Suppressor macrophage treated with lipopolysaccharide for 1 hour (primary cell): ENCODE results near the gene PTPN9.
"Not testable (repeated sequence)": the region's sequence is repeated elsewhere in the genome, so short reads cannot be mapped to it uniquely, and the experiment has no call there.

Experiments
- DNase-seq, 3 donors: peaks; one replicate each; pipeline ENCODE4 v3.0.0-alpha.2; 2020 to 2022

The PTPN9 gene

DNA sequence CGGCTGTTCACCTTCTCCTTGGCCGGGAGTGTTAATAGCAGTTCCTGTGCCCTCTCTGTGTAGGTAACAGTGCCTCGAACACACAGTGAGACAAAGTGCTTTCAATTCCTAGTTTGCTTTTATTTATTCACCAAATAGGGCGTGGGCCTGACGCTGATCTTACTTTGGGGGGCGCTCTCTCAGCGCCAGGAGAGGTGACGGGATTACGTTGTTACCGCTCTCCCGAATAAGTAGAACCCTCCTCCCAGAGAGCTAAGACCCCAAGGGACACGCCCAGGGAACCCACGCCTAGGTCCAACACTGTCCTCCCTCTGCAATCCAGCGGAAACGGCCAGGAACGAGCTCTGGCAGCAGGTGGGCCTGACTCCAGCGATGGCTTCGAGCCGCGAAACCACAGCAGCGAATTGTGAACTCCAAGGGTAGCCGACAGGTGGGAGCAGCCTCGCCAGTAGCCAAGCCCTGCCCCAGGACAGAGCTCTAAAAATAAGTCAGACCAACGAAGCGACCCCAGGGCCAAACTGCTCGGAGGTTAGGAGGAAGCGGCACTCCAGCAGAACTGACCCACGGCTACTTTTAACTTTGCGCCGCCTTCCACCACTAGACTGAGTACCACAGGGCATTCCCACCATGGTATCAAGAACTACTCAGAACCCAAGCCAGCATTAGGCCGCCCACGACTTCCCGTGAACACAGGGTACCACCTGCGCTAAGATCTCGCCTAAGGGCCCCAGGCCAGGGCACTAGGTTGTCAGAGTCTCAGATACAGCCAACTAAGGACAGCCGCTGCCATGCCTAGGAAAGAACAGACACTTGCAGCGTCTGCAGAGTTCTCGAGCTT lies 126.0 kb downstream of the PTPN9 start:
- DNase-seq, result peak; percentile 46 to 59 (median 56)

GRCh38 chr15:75452364-75452864 lies 126.7 kb downstream of the PTPN9 start:
- DNase-seq, result peak; percentile 86 to 90 (median 89)

DNA sequence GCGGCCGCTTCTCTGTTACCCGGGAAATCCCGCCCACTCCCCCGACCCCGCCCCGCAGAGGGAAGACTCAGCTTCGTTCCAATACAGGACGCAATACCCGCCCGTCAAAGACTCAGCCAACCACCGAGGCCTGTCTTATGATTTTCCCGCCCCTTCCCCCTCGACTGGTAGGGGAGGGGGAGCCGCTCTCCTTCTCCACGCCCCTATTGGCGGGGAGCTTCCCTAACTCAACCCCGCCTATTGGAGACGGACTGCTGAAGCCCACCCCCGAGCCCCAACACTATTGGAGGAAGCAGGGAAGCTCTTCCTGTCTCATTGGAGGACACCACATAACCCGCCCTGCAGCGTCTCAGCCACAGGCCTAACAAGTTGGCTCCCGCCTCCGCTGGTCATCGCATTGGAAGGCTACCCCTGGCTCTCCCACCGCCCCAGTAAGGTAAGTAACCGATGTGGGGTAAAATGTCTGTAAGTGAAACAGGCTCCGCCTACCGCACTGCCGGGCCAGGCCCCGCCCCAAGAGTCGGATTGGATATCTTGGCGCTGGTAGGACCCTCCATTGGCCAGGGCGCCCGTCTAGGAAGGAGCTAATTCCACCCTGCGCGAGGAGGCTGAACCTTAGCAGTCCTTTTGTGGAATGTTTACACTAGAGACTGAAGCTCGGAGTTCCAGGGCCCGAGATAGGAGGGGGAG lies 127.3 kb downstream of the PTPN9 start, which contains the start of gene SIN3A:
TSS of gene SIN3A (minus strand) at position 17 of the 690 bp plus-strand sequence. CDS start 21,315 bp downstream, outside the sequence.
- DNase-seq, result peak; percentile 99 to 100 (median 100)

GRCh38 chr15:75451202-75451673 lies 127.9 kb downstream of the PTPN9 start:
- no peak for DNase-seq

DNA sequence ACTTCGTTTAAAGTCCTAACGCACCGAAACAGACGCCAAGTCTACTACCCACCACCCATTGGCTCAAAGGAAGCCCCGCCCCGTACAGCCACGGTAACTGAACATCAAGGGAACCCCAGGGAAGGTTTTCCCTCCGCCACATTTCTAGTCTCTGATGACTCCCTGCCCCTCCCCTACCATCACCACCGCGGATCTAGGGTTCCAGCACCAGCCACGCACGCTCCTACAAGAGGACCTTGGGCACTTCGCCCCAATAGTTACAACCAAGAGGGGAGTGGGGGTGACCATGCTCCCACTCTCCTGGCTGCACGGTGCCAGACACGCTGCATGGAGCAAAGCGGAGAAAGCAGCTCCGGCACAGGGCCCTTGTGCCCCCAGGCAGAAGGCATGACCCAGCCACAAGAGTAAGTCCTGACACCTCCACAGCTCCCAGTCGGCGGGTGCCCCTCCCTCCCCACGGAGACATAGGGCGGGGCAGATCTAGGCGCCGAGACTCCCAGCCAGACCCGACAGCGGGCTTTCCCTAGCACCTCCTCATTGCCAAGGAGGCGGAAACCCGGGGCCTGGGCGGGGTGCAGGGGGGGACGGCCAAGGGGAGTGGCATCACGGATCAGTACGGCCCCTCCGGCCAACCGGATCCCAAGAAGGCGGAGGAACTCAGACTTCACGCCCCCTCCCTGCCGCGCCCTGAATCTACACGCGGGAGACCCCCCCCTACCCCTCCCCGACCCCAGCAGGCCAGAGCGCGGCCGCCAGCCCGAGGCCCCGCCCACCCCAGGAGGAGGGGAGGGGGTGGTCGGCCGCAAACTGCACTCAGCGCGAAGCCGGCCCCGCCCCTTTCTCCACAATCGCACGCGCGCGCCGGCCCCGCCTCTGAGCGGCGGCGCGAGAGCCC lies 128.6 kb downstream of the PTPN9 start:
- peak; percentile 98 to 99 (median 98) for DNase-seq

DNA sequence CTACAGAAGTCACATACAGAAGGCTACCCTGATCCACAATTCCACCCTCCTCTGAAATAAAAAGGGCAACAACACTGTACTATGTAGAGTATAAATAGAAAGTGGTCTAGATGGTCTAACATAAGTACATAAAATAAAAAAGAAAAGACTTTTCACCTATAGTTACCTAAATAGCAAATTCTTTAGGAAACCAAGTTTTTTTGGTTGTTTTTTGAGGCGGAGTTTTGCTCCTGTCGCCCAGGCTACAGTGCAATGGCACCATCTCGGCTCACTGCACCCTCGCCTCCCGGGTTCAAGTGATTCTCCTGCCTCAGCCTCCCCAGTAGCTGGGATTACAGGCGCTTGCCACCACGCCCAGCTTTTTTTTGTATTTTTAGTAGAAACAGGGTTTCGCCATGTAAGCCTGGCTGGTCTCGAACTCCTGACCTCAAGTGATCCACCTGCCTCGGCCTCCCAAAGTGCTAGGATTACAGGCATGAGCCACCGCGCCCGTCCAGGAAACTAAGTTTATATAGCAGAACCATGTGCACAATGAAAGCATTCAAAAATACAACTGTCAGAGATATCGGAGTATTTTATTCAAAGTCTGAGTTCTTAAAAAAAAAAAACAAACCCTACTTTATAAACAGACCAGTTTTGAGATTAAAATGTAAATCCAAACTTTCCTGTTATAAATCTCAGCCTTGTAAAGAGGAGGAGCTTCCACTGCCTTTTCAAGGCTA lies 129.4 kb downstream of the PTPN9 start:
- no peak for DNase-seq

GRCh38 chr15:75448171-75448570 lies 130.9 kb downstream of the PTPN9 start:
- DNase-seq, result peak; percentile 49 to 64 (median 53)

DNA sequence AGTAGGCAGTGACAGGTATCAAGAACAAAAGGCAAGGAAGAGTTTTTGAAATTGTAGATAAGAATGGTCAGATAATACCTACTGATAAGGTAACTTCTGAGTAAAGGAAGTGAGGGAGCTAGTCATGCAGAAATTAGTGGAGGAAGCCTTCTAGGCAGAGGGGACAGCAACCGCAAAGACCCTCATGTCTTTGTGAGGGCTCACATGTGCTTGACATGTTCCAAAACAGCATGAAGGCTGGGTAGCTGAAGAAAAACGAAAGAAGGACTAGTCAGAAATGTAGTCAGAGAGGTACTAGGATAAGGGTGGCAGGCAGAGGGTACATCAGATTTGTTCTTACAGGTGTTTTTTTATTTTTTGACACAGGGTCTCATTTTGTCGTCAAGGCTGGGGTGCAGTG lies 133.0 kb downstream of the PTPN9 start:
- DNase-seq, result no peak

GRCh38 chr15:75445324-75445723 lies 133.8 kb downstream of the PTPN9 start:
- not testable (repeated sequence) for DNase-seq

GRCh38 chr15:75443972-75444453 lies 135.1 kb downstream of the PTPN9 start:
- DNase-seq, result peak in 1 of 3 donors; percentile 26

DNA sequence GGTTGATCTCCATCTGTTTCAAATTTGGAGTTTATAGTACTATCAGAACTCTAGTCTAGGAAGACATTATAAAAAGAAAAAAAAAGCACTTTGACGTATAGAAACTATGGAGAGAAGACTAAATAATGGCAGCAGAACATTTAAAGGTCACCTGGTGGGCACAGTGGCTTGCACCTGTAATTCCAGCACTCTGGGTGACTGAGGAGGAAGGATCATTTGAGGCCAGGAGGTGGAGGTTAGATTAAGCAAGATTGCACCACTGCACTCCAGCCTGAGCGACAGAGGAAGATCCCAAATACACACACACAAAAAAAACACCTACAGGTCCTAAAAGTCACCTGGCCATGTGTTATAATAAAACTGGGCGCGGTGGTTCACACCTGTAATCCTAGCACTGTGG lies 141.4 kb downstream of the PTPN9 start:
- no peak for DNase-seq

- DNase-seq, result no peak
These were observed 142.2 kb downstream of the PTPN9 start for GRCh38 chr15:75436881-75437280.

- no peak for DNase-seq
These were observed 147.4 kb downstream of the PTPN9 start for GRCh38 chr15:75431682-75432081.

DNA sequence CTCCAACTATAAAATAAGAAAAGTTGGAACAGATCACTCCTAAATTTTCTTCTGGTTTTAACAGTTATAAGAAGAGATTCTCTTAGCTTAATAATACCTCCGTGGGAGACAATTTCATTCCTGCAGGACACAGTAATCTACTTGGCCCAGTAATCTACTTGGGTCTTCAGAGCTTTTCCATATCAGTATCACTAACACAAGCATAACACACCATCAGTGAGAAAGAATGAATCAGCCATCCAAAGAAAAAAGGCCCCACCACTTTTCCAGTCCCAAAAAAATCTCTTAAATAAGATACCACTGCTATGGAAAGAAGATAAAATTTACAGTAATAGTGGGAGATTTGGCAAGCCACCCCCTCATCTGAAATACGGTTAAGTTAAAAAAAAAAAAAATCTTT lies 147.8 kb downstream of the PTPN9 start:
- no peak for DNase-seq

DNA sequence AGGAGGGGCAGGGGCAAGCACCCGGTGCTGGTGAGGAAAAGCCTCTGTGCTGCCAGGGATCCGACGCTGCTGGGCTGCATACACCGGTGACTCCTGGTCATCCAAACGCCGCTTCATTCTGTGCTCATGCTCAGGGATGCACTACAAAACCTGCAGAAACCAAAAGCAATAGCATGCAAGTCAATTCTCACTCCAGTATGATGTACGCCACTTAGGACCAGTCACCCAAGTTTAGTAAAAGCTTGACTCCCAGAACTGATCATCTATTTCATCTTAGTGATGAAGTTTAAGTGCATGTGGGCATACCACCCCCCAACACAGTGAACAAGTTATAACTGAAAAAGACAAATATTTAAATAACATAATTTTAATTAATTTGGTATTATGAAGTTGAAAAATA lies 148.9 kb downstream of the PTPN9 start:
- DNase-seq, result no peak

DNA sequence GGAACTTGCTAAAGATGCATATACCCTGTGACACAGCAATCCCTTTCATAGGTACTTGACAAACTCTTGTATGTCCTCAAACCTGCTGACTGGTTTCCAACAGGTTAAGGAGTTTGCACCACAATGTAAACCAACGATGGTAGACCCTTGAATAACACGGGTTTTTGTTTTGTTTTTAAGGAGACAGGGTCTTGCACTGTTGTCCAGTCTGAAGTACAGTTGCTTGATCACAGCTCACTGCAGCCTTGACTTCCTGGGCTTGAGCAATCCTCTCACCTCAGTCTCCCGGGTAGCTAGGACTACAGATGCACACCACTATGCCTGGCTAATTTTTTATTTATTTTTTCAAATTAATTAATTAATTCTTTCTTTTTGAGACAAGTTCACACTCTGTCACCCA lies 151.0 kb downstream of the PTPN9 start:
- DNase-seq, result no peak

DNA sequence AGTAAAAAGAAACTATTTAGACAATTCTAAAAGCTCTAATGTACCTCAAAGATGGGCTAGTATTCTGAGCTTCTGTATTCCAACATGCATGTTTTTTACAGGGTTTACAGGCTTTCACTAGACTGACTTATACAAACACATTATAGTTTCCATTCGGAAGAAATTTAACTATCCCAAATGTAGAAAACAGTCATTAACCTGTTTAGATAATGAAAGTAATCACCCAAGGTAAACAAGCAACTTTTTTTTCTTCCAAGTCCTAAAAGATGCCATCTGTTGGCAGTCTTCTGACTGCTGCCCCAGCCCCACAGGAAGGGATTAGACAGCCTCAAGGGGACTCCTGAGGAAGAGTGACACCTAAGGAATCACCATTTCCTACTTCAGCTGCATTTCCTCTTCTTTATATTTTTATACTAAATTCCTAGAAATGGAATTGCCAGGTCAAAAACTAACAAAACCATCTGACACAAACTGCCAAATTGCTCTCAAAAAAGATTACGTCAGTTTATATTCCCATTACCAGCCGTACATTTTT lies 153.1 kb downstream of the PTPN9 start:
- no peak for DNase-seq

DNA sequence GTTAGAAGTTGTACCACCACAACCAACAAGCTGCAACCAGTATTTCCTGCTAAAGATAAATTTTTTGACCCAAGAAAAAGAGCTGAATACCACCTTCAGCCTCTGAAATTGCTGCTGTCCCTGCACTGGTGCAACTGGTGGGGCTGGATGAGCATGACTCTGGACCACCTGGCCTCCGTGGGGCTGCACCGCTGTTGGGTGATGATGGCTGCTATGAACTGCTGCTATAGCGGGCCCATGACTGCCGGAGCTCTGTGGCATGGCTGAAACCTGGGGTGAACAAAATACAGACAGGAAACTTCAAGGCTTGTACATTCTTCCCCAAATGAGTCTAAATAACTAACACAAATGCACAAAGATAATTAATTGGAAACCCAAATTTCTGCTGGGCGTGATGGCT lies 156.6 kb downstream of the PTPN9 start:
- no peak for DNase-seq

GRCh38 chr15:75420698-75421097 lies 158.4 kb downstream of the PTPN9 start:
- no peak for DNase-seq

DNA sequence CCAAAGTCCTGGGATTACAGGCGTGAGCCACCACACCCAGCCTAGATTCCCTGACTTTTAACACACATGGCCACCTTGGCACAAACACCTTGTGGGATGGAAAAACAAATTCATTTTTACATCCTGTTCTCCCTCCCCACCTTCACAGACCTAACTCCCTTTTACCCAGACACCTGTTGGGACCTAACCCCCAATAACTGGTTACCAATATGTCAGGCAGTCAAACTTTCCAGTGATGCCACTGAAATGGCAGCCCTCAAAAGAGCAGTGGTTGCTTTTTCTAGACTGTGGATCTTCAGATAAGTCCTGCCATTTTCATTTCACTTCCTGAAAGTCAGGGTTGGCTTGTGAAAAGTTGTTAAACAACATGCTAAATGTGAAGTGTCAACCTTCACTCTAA lies 162.5 kb downstream of the PTPN9 start:
- no peak for DNase-seq
